GM12874 (cell line): ENCODE results near the gene ARL15.

Experiments
- TF ChIP-seq, protein P1 (sequence below): IDR thresholded peaks from 2 replicates; pipeline ENCODE4 v1.5.1; 2011; ENCODE audit warnings: low read depth, mild to moderate bottlenecking, control low read depth, low read length, moderate library complexity; ENCODE audit not compliant: insufficient read depth

The ARL15 gene

DNA sequence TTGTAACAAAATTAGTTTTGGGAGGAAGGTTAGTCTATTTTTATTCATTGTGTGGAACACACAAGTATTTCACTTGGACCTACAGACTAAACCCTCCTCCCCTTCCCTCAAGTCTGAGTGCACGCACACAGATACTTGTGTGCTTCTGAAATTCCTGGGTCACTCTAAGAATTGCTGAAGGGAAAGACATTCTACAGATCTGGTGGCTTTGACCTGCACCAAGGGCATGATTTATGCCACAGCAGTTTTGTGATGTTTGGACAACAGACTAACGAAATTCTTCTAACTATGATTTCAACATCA is 150.5 kb downstream of the ARL15 start:
- TF ChIP-seq, protein P1, sequence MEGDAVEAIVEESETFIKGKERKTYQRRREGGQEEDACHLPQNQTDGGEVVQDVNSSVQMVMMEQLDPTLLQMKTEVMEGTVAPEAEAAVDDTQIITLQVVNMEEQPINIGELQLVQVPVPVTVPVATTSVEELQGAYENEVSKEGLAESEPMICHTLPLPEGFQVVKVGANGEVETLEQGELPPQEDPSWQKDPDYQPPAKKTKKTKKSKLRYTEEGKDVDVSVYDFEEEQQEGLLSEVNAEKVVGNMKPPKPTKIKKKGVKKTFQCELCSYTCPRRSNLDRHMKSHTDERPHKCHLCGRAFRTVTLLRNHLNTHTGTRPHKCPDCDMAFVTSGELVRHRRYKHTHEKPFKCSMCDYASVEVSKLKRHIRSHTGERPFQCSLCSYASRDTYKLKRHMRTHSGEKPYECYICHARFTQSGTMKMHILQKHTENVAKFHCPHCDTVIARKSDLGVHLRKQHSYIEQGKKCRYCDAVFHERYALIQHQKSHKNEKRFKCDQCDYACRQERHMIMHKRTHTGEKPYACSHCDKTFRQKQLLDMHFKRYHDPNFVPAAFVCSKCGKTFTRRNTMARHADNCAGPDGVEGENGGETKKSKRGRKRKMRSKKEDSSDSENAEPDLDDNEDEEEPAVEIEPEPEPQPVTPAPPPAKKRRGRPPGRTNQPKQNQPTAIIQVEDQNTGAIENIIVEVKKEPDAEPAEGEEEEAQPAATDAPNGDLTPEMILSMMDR, result no peak

GRCh38 chr5:54159153-54159892 is 151.1 kb downstream of the ARL15 start:
- TF ChIP-seq, protein P1, result no peak

GRCh38 chr5:54156577-54156976 is 153.8 kb downstream of the ARL15 start:
- TF ChIP-seq, protein P1, result no peak

GRCh38 chr5:54150841-54151240 is 159.5 kb downstream of the ARL15 start:
- TF ChIP-seq, protein P1, result no peak

GRCh38 chr5:54148858-54149257 is 161.5 kb downstream of the ARL15 start:
- TF ChIP-seq, protein P1, result no peak

DNA sequence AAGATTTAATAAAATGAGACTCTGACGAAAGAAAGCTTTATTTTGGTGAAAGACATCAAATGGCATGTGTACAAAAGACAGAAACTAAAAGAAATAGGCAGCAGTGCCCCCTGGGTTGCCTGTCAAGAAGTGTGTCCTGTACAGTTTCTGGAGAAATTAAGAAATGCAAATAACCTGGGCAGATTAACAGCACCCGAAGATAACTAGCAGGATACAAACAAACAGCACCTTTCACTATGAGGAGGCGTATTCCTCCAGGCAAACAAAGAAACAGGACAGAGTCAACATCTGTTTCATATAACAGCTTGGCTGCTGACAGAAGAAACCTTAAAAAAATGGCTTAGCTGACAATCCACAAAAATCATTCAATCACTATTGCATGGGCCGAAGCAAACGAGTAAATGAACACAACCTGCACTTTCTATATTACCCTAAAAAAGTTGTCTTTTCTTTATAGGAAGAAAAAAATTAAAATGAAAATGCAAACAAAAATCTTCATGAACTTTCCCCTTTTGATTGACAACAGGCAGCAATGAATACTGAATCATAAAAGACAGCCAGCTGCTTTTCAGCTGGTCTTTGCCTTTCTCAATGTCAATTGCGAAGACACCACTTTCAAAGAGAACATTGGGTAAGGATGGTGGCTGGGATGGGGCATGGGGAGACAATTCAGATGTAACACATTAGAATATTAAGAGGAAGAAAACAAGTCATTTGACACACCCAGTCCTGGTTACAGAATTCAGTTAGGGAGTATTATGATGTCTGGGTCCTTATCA is 162.1 kb downstream of the ARL15 start:
- TF ChIP-seq, protein P1, result no peak

GRCh38 chr5:54146916-54147315 is 163.5 kb downstream of the ARL15 start:
- TF ChIP-seq, protein P1, result no peak
